ENCODE results near the gene SLC2A4RG.

The SLC2A4RG gene

DNA sequence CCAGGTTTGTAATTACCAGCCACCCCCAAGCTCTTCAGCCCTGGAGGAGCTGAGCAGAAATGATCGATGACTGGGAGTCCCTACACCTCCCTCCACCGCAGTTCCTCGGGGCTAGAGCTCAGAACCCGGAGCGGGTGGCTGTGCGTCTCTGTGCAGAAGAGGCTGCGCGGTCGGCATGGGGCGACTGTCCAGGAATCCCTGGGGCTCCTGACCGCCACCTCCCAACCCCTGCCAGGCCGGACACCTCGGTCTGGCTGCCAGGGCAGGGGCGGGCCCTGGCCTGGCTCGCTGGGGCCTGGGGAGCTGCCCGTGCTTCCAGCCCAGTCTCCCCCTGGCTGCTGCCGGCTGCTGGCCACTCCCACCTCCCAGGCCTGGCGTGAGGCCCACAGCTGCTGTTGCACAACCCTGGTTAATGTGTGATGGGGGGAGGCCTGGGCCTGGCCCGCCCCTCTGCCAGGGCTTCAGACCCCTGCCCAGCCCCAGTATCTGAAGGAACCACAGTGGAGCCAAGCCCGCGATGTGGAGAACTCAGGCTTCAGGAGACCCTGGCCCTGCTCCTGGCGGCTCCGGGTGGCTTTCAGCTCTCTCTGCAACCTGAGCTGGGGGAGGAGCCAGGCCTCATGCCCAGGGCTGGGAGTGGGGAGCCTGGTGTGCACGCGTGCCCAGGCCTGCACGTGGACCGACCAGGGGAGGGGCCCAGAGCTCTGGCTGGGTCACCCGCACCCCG, 1.2 kb downstream of the SLC2A4RG start:
- peak; percentile 99 for DNase-seq (ENCODE audit: low spot score)

DNA sequence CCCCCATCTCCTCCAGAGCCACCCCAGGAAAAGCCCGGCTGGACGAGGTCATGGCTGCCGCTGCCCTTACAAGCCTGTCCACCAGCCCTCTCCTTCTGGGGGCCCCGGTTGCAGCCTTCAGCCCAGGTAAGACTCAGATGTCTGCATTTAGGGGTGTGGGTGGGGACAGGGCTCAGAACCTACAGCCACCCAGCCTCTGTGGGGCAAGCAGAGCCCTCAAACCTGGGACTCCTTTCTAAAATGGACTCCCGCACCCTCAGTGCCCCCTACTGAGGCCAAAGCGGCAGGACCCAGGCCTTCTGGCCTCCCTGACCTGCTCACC, 1.7 kb downstream of the SLC2A4RG start:
- no peak for DNase-seq (ENCODE audit: low spot score)

DNA sequence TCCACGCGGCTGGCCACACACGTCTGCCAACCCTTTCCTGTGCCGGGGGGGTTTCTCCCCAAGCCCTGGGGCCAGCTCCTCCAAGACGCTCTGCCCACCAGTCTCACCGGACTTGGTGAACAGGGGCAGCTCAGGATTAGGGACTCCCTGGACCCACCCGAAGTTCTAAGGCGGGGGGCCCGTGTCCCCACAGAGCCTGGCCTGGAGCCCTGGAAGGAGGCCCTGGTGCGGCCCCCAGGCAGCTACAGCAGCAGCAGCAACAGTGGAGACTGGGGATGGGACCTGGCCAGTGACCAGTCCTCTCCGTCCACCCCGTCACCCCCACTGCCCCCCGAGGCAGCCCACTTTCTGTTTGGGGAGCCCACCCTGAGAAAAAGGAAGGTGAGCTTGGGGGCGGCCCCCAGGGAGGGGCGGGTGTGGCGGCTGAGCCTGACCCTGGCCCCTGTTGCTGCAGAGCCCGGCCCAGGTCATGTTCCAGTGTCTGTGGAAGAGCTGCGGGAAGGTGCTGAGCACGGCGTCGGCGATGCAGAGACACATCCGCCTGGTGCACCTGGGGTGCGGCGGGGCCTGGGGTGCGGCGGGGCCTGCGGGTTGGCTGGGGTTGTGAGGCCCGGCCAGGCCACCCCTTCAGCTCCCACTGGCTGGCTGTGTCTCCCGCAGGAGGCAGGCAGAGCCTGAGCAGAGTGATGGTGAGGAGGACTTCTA, 2.3 kb downstream of the SLC2A4RG start:
- DNase-seq (ENCODE audit: low spot score), result no peak

DNA sequence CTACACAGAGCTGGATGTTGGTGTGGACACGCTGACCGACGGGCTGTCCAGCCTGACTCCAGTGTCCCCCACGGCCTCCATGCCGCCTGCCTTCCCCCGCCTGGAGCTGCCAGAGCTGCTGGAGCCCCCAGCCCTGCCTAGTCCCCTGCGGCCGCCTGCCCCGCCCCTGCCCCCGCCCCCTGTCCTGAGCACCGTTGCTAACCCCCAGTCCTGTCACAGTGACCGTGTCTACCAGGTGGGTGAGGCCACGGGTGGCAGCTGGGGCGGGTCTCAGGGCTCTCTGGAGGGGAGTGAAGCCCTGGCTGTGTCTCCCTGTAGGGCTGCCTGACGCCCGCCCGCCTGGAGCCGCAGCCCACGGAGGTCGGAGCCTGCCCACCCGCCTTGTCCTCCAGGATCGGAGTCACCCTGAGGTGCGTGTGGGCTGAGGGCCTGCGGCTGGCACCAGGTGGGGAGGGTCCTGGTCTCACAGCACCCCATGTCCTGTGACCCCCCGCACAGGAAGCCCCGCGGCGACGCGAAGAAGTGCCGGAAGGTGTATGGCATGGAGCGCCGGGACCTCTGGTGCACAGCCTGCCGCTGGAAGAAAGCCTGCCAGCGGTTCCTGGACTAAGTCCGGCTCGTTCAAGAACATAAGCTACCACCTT, 2.9 kb downstream of the SLC2A4RG start:
- no peak for DNase-seq (ENCODE audit: low spot score)

DNA sequence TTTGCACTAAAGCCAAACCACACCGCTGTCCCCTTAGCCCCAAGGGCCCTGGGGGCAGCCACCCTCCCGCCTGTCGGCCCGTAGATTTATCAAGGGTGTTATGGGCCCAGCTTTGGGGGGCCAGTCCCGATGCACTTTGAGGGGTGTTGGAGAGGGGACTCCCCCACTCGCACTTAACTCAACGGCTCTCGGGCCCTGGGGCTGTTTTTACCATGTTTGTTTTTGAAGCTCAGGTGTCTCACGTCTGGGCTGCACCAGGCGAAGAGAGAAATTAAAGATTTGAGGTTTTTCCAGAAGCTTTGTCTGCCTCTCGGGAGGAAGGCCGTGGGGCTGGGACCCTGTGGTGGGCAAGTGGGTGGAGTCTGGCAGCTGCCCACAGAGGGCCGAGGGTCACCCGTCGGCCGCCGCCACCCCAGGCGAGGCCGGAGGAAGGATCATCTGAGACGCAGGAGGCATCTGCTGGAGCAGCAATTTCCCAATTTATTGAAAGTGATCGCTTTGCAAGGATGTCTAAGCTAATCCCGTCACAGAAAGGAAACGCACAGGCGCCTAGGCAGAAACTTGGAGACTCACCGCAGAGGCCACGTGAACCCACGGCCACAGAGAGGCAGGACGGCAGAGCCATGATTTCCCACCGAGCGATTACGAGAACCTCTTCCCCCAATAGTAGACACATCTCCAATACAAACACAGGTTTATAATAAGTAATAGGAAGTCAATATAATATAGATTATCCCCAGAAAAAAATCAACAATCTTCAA, 3.8 kb downstream of the SLC2A4RG start:
- no peak for DNase-seq (ENCODE audit: low spot score)

DNA sequence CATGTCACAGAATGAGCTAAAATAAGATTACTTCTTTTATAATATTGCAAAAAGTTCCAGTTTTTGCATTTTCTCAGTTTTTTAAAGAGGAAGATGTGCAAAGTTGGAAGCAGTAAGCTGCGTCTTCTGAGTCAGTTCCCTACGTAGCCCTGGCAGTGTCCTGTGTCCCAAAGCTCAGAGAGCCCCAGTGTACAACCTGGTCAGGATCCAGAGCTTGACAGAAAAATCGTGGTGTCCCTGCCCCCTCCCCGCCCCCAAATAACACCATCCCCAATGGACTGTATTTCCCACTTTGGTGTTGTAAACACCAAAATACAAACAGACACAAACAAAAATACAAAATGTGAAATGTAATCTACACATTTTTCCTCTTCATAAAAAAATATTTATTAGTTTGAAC, 4.6 kb downstream of the SLC2A4RG start:
- no peak for DNase-seq (ENCODE audit: low spot score)

DNA sequence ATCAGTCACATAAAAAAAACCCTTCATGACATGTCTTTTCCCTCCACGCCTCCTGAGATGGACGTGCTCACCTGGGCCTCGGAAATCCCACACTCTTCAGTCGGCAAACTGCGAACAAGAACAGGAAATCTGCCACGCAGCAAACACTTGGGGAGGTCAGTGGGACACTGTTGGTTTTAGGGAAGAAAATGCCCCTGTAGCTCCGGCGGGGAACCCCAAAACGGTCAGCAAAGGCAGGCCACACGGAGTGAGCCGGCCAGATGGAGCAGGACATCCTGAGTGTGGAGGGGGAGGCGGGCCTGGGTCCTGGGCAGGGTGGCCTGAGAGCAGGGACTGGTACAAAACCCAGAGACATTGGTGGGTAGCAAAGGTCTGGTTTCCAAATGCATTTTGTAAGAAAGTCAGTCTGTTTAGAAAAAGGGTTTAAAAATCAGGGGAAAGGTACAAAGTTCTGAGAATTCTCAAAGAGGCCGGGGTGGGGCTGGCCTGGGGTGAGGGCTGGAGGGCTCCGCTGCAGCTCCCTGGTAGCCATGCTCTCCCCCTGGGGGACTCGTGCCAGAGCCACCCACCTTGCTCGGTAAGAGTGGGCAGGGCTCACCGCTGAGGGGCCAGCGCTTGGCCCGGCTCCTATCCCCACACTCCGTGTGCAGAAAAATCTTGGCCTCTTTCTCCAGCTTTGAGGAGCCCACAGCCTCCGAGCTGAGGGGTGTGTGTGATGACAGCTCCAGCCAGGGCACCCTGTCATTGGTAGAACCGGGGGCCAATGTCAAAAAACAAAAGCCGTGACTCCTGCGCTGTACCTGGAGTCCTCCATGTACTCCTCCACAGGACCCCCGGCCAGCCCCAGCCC, 5.2 kb downstream of the SLC2A4RG start:
- peak; percentile 28 for DNase-seq (ENCODE audit: low spot score)

DNA sequence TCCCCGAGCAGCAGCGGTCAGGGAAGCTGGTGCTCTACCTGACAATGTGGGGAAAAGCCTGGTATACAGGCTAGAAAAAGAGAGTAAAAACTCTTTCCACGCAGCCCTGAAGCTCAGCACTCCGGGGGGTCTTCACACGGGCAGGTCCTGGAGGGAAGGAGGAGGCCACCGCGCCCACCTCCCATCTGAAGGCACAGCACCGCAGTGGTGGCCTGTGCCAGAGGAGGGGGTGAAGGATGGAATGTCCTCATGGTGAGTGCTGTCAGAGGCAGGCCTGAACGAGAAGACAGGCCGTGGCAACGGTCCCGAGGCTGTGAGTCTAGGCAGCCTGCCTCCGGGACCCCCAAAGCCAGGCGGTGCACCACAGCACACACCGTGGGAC, 5.8 kb downstream of the SLC2A4RG start:
- peak; percentile 23 for DNase-seq (ENCODE audit: low spot score)

DNA sequence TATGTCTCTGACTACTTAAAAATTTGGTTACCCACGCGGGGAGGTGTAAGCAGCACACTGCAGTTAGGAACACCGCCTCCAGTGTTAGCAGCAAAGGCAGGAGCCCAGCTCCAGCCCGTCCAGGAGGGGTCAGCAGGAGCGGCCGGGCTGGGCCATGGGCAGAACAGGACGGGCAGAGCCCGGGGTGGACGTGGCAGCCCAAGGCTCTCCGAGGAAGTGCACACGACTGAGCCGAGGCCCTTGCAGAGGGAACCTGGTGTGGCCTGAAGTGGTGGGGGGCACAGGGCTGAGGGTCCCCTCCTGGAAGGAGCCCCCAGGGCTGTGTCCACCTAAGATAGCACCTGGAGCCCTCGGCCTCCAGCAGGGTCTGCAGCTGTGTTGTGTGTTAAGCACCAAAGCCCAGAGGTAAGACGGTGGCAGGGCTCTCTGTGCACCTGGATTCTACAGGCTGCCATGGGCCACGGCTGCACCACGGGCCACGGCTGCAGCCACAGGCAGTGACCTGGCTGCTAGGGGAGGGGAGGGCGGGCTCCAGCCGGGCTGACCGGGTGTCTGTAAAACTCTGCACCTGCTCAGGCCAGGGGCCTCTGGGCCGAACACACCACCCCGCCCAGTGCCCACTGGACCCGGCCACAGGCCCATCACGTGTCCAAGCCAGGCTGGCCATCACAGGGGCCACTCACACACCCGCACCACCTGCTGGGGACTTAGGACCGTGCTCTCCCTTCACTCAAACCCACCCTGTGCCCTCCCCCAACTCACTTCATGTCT, 6.6 kb downstream of the SLC2A4RG start:
- DNase-seq (ENCODE audit: low spot score), result peak; percentile 41

DNA sequence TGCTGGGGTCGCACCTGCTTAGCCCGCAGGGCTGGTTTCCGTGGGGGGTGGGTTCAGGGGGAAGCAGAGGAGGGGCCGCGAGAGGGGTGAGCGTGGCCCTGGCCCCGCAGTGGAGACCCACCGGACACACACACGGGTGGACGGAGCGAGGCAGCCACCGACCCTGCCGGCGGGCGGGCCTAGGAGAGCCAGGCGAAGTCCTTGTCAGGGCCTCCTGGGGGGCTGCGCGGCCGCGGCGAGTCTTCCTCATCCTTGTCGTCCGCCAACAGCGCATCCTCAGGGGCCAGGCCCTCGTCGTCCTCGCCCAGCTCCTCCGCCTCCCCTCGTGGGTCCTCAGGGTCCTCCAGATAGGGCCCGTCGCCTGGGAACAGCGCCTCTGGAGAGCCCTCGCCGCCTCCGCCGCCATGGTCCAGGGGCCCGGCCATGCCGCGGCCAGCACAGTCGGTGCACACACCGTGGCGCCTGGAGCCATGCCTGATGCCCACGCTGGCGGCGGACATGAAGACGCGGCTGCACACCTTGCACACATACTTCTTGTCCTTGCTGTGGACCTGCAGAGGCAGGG, 7.3 kb downstream of the SLC2A4RG start:
- DNase-seq (ENCODE audit: low spot score), result no peak

DNA sequence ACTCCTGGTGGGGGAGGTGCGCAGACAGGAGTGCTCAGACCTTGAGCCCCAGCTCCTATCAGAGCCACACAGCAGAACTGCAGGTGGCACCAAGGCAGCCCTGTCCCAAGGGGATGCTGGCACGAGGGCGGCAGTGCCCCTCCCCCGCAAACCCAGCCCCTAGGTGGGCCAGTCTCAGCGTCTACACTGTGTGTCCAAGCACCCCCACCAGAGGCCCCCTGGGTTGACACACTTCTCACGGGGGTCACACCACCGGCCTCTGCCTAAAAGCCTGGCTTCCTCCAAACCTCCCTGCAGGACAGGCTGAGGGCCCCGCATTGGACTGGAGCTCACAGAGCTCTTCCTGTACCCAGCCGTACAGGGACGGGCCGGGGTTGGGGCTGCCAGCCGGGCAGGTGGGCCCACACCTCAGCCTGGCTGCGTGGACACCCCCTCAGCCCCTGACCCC, 8.1 kb downstream of the SLC2A4RG start:
- no peak for DNase-seq (ENCODE audit: low spot score)

DNA sequence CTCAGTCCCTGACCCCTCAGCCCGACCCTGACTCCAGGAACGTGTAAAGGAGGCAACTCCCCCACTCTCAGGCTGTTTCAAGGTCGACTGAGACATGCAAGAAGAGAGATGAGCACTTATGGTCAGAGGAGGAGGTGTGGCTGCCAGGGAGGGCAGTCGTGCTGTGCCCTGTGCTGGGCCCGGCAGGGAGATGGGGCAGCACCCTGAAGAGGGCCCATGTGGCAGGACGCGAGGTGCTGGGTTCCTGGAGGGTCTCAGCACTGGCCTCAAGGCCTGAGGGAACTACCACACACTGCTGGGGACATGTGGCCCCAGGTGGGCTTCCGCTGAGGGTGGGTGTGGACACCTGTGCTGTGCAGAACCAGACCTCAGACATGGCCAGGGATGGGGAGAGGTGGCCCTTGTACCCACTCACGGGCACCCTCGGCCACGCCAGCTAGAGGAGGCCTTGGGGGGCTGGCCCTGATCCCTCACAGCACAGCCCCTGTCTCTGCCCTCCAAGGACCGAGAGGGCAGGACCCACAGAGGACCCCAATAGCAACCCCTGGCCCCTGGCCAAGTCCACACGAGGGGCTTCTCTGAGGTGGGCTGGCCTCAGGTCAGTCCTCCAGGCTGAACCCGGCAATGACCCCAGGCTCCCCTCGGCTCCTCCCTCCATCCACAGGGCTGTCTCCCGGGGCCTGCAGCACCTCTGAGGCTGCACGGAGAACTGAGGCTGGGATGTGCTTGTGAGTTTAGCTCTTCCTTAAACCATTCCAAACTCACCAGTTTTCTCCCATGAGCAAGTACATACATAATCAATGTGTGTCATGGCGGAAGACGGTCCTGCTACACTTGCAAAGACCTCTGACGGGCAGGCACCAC, 8.7 kb downstream of the SLC2A4RG start:
- DNase-seq (ENCODE audit: low spot score), result no peak

DNA sequence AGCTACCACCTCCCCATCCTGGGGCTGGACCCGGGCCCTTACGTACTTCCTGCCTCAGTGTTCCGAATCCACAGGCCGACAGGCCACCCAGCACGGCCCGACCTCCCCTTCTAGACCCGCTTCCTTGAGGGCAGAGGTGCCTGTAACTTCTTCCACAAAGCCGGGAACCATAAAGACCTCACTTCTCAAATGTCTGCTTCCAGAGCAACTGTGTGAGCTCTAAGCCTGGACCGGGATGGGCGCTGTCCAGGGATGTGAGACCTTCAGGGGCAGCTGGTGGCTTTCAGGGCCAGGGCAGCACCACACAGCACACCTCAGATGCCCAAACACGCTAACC, 9.3 kb downstream of the SLC2A4RG start:
- DNase-seq (ENCODE audit: low spot score), result no peak

DNA sequence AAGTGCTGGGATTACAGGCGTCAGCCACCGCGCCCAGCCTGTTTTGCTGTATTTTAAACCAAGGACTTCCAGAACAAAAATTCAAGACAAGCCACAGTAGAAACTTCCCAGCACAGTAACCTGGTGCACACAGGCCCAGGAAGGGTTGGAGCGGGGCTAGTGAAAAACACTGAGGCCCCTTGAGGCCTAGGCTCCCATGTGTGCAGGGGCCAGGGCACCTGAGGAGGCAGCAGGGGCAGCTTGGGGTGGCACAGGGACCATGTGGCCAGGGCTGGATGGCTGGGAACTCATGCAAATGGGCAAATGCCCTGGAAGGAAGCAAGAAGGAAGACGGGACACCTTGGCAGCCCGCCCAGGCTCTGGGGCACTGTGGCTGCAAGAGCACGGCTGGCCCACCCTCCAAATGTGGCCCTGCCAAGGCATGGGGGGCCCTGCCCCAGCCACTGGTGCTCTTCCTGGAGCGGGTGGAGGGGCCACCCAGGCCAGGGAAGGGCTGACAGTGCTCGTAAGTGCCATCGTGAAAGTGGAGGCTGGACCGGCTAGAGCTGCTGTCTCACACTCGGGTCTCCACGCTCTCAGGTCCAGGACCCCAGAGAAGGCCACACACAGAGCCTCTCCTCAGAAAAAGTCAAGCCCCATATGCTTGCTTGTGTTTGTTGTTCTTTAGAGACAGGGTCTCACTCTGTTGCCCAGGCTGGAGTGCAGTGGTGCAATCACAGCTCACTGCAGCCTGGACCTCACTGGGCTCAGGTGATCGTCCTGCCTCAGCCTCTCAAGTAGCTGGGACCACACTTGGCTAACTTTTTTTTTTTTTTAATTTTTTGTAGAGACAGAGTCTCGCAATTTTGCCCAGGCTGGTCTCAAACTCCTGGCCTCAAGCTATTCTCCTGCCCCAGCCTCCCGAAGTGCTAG, 10.3 kb downstream of the SLC2A4RG start:
- no peak for DNase-seq (ENCODE audit: low spot score)

DNA sequence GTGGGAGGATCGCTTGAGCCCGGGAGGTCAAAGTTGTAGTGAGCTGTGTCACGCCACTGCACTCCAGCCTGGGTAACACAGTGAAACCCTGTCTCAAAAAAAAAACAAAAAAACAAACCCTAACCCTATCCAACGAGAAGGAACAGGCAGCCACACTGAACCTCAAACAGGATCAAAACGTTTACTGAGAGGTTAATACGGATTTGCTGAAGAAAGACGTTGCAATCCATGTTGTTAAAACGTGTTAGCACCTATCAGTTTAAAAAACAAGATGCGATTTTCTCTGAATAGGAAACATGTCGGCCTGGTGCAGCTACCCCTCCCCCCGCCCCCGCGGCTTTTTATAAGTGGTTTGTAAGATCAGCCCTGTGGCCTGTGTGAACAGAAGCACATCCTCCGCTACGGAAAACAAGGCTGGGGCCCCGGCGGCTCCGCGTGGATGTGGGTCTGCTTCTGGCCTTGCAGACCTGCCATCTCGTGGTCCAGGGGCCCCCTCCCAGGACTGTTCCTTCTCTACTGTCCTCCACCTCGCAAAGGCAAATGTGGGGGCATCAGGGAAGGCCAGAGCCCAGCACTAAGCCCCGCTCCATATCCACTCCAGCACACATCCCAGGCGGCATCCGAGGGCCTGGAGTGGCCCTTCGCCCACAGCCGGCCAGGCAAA, 11.4 kb downstream of the SLC2A4RG start:
- no peak for DNase-seq (ENCODE audit: low spot score)

DNA sequence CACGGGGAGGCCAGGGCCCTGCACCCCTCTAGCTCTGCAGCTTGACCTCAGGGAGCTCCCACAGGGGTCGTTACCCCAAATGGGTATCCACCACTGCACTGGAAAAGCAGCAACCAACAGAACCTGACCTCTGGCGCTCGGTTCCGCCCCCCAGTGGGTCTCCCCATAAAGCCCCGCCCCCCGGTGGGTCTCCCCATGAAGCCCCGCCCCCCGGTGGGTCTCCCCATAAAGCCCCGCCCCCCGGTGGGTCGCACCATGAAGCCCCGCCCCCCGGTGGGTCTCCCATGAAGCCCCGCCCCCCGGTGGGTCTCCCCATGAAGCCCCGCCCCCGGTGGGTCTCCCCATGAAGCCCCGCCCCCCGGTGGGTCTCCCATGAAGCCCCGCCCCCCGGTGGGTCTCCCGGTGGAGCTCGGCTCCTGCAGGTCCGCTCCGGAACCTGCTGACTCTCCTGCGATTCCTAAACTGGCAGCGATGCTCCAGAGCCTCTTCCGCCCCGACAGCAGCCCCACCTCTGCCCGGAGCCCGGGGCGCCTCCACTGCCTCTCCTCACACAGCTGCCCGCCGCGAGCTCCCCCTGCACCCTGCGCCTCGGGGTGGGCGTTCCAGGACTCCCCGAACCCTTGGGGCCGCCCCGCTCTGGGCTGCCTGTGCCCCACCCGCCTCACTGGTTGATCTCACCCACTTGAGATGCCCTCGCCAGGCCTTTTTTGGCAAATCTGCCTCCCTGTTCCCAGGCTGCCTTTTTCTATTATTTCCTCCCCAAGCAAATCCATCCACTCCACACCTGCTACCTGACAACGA, 12.1 kb downstream of the SLC2A4RG start:
- no peak for DNase-seq (ENCODE audit: low spot score)

DNA sequence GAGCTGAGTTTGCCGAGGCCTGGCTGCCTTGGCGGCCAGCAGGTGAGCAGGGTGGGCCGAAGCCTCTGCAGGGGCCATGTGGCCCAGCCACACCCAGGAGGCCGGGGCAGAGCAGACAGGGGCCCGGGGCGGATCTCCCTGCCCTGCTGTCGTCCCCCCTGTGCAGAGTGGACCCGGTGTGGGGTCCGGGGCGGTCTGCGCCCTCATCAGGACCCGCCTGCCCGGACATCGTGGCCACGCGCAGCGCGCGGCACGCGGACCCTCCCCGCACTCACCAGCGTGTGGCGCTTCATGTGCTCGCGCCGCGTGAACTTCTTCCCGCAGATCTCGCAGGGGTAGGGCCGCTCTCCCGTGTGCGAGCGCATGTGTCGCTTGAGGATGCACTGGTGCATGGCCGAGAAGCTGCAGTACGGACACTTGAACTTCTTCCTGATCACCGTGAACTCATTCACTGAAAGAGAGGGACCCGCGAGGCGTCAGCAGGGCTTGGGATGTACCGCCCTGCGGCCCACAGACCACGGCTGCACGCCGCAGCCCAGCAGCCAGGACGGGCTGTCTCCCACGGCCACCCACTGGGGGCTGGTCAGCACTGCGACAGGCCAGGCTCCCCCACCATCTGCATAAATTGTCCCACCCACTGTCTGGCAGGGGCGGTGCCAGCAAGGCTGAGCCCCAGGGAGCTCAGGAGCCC, 13.0 kb downstream of the SLC2A4RG start:
- DNase-seq (ENCODE audit: low spot score), result no peak
